ENCODE measurements around the gene SDR42E1. TPM values are rescaled to one million over a fixed set of nuclear protein-coding genes. Genes with fewer than 3 reads are reported as not detected.

SDR42E1 gene
- total RNA-seq, 4 donors from 2014 or later = under 0.01 to 5.1 (median 1.5) TPM

DNA sequence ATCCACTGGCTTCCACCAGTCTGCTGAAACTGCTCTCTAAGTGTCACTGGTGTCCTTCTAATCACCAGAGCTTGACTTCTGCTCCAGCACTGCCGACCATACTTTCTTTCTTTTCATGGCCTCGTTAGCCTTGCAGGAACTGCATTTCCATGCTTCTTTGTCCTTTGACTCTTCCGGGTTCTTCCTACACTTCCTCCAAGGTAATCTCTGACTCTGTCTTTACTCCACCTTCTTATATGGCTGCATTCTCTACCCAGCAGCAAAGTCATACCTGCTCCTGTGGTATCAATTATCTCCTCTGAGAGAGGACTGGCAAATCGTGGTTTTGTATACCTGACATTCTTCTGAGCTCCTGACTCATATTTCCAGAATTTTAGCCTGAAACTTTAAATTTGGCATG is 30.3 kb upstream of the SDR42E1 start:
- no peak overlapping the region for H3K27ac ChIP-seq
- no peaks in the 10 kb centered on the region for H3K9me3 ChIP-seq
- intact Hi-C loops (cut with DNase I; ENCODE audit: low total_unique reads) = no loop called here
- no peaks in the 10 kb centered on the region for H3K27me3 ChIP-seq
- TF ChIP-seq, protein P1, sequence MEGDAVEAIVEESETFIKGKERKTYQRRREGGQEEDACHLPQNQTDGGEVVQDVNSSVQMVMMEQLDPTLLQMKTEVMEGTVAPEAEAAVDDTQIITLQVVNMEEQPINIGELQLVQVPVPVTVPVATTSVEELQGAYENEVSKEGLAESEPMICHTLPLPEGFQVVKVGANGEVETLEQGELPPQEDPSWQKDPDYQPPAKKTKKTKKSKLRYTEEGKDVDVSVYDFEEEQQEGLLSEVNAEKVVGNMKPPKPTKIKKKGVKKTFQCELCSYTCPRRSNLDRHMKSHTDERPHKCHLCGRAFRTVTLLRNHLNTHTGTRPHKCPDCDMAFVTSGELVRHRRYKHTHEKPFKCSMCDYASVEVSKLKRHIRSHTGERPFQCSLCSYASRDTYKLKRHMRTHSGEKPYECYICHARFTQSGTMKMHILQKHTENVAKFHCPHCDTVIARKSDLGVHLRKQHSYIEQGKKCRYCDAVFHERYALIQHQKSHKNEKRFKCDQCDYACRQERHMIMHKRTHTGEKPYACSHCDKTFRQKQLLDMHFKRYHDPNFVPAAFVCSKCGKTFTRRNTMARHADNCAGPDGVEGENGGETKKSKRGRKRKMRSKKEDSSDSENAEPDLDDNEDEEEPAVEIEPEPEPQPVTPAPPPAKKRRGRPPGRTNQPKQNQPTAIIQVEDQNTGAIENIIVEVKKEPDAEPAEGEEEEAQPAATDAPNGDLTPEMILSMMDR (IDR thresholded peaks at IDR 0.05) = no peak
- TF ChIP-seq POLR2A (IDR thresholded peaks at IDR 0.05) = no peak
- no peak for DNase-seq
- H3K36me3 ChIP-seq = no peaks in the 10 kb centered on the region
- H3K4me1 ChIP-seq = no peaks in the 10 kb centered on the region
- no peak overlapping the region for H3K4me3 ChIP-seq

DNA sequence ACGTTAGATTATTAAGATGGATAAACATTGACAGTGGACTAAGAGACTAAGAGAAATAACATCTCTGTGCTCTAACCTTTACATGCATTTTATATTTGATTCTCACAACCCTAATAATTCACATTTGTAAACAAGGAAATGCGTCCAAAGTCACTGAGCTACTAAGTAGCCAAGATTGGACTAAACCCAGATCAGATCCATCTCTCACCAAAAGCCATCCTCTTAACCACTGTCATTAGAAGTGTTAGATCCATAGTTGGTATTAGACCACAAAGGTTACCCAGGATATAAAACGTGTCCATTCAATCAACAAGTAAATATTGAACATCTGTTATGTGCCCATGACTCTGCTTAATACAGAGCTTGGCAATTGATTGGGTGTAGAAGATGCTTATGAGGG is 29.0 kb upstream of the SDR42E1 start:
- no peaks in the 10 kb centered on the region for H3K4me1 ChIP-seq
- H3K4me3 ChIP-seq = no peak overlapping the region
- no peak for DNase-seq
- no peaks in the 10 kb centered on the region for H3K27me3 ChIP-seq
- no peaks in the 10 kb centered on the region for H3K36me3 ChIP-seq
- no peaks in the 10 kb centered on the region for H3K9me3 ChIP-seq
- intact Hi-C loops (cut with DNase I; ENCODE audit: low total_unique reads) = no loop called here
- TF ChIP-seq, protein P1 (IDR thresholded peaks at IDR 0.05) = no peak
- TF ChIP-seq POLR2A (IDR thresholded peaks at IDR 0.05) = no peak
- no peak overlapping the region for H3K27ac ChIP-seq

DNA sequence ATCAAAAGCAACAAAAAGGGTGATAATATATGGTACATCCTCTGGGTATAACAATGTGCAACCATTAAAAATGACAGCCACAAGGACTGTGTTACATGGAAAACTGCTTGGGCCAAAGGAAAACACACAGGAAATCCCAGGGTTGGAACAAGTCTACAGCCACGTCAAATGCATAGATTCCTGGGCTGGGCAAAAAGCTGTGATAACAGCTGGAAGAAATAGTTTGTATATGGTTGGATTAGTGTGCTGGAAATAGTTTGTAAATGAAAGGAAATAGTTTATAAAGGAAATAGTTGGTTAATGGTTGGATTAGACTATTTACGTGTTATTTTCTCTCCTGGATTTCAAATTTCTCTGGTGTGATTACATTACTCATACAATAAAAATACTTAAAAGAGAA is 26.4 kb upstream of the SDR42E1 start:
- Histone ChIP-seq H3K36me3 (no peaks in the 10 kb centered on the region), H3K4me3 (no peak overlapping the region), H3K9me3 (no peaks in the 10 kb centered on the region), H3K27me3 (no peaks in the 10 kb centered on the region), H3K4me1 (no peaks in the 10 kb centered on the region), H3K27ac (no peak overlapping the region)
- DNase-seq = no peak
- intact Hi-C loops (cut with DNase I; ENCODE audit: low total_unique reads) = no loop called here
- no peak for TF ChIP-seq POLR2A (IDR thresholded peaks at IDR 0.05)
- TF ChIP-seq, protein P1 (IDR thresholded peaks at IDR 0.05) = no peak

DNA sequence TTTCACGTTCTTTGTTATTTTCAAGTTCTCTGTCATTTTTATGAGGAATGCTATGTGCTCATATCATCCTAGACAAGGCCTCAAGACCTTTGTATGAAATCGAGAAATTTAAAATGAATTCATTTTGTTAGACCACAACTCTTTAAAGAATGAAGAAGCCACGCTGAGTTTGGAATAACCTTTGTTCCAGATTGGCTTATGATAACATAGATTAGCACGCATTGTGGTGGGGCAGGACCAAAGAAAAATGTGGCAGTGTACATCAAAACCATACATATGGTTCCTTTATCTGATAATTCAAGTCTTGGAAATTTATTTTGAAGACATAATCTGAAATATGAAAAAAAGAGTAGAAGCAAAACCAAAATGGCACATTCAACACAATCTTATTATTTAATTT is 26.0 kb upstream of the SDR42E1 start:
- Histone ChIP-seq H3K36me3 (no peaks in the 10 kb centered on the region), H3K4me3 (no peak overlapping the region), H3K4me1 (no peaks in the 10 kb centered on the region), H3K27me3 (no peaks in the 10 kb centered on the region), H3K27ac (no peak overlapping the region), H3K9me3 (no peaks in the 10 kb centered on the region)
- TF ChIP-seq POLR2A (IDR thresholded peaks at IDR 0.05) = no peak
- DNase-seq = no peak
- intact Hi-C loops (cut with DNase I; ENCODE audit: low total_unique reads) = no loop called here

DNA sequence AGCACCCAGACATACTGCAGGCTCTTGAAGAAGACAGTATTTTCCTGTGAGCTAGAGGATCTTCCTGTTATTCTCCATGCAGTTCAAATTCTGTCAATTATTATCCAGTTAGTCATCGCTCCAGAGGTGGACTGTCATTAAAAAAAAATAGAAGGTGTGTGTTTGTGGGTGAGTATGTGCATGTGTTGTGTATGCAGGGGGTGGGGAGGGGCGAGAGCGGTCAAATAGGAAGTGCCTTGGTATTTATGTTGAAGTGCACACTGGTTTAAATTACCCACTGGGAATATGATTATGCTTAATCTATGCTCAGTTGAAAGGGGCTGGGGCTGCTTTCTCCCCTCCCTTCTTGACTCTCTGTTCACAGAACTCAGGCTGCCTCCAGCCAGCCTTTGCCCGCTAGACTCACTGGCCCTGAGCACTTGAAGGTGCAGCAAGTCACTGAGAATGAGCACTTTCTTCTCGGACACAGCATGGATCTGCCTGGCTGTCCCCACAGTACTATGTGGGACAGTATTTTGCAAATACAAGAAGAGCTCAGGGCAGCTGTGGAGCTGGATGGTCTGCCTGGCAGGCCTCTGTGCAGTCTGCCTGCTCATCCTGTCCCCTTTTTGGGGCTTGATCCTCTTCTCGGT is 23.8 kb upstream of the SDR42E1 start, which contains the start of gene HSD17B2:
TSS of gene HSD17B2 (plus strand) at position 273 of the 632 bp plus-strand sequence. CDS start at position 445, 172 bp downstream.
- TF ChIP-seq, protein P1 (IDR thresholded peaks at IDR 0.05) = no peak
- TF ChIP-seq POLR2A (IDR thresholded peaks at IDR 0.05) = no peak
- no peaks in the 10 kb centered on the region for H3K36me3 ChIP-seq
- H3K4me3 ChIP-seq = no peak within 1 kb of the TSS
- no peaks in the 10 kb centered on the region for H3K4me1 ChIP-seq
- H3K9me3 ChIP-seq = no peaks in the 10 kb centered on the region
- H3K27me3 ChIP-seq = no peaks in the 10 kb centered on the region
- DNase-seq = no peak
- no peak within 1 kb of the TSS for H3K27ac ChIP-seq
- intact Hi-C loops (cut with DNase I; ENCODE audit: low total_unique reads) = no loop called here

All from uterus (tissue), 4 donors.